Nephron progenitor cell (in vitro differentiated cells): Measurements from ENCODE around the gene CMTM3.

Experiments used
- DNase-seq: peaks from one replicate; pipeline ENCODE4 v3.0.0; 2021
- H3K27ac Mint-ChIP-seq: 2 replicates; pipeline ENCODE4 v1.8.0; 2021; ENCODE audit warnings: mild to moderate bottlenecking, moderate library complexity, mixed read lengths
- H3K27me3 Mint-ChIP-seq: 2 replicates; pipeline ENCODE4 v1.8.0; 2021; ENCODE audit warnings: mild to moderate bottlenecking, low read depth, mixed read lengths; ENCODE audit not compliant: poor library complexity
- H3K36me3 Mint-ChIP-seq: 2 replicates; pipeline ENCODE4 v1.8.0; 2021; ENCODE audit warnings: low read depth, mixed read lengths
- H3K4me1 Mint-ChIP-seq: 2 replicates; pipeline ENCODE4 v1.8.0; 2021; ENCODE audit warnings: mixed read lengths
- H3K4me3 Mint-ChIP-seq: 2 replicates; pipeline ENCODE4 v1.8.0; 2021; ENCODE audit warnings: mild to moderate bottlenecking, moderate library complexity, mixed read lengths
- H3K9me3 Mint-ChIP-seq: 2 replicates; pipeline ENCODE4 v1.8.0; 2021; ENCODE audit warnings: mild to moderate bottlenecking, moderate library complexity, mixed read lengths
- TF ChIP-seq, protein P1 (sequence below): fragments of 200-600 bp; sonication (generic); IDR thresholded peaks from 2 replicates; pipeline ENCODE4 v1.5.0; 2021; ENCODE audit warnings: antibody characterized with exemption

Gene CMTM3

DNA sequence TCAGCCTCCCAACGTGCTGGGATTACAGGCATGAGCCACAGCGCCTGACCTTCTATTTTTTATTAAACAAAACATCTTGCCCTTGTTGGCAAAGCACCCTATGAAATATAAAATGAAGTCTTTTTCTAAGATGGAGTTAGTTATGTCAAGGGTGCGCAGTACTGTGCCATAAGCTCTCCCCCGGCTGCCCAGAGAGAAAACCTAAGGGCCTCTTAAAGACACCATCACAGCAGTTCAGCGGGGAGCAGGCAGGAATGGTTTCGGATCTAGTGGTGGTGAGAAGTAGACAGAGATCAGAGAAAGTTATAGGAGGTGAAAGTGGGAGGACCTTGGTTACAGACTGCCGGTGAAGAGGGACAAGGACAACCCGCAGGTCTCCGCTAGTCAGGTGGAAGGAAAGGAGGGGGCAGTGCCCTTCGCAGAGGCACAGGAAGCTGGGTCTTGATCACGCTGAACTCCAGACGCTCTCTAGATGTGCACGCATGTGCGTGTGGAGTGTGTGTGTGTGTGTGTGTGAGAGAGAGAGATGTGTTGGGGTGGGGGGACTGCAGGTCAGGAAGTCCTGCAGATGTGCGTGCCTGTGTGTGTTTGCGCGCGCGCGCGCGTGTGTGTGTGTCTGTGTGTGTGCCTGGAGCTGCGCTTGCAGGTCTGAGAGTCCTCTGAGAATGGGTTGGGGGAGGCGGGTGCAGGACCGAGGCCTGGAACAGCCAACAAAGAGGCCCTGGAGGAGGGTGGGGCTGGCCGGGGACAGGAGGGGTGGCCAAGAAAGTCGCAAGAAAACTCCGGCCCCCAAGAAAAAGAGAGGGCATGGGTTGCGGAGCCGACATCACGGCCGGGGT lies 748 bp upstream of the CMTM3 start:
- peak overlapping the region; percentile 95 for H3K27ac Mint-ChIP-seq
- no peaks in the 10 kb centered on the region for H3K9me3 Mint-ChIP-seq
- TF ChIP-seq, protein P1, sequence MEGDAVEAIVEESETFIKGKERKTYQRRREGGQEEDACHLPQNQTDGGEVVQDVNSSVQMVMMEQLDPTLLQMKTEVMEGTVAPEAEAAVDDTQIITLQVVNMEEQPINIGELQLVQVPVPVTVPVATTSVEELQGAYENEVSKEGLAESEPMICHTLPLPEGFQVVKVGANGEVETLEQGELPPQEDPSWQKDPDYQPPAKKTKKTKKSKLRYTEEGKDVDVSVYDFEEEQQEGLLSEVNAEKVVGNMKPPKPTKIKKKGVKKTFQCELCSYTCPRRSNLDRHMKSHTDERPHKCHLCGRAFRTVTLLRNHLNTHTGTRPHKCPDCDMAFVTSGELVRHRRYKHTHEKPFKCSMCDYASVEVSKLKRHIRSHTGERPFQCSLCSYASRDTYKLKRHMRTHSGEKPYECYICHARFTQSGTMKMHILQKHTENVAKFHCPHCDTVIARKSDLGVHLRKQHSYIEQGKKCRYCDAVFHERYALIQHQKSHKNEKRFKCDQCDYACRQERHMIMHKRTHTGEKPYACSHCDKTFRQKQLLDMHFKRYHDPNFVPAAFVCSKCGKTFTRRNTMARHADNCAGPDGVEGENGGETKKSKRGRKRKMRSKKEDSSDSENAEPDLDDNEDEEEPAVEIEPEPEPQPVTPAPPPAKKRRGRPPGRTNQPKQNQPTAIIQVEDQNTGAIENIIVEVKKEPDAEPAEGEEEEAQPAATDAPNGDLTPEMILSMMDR: no peak
- peaks cover 2% of the 10 kb centered on the region for H3K36me3 Mint-ChIP-seq
- peaks cover 5% of the 10 kb centered on the region for H3K27me3 Mint-ChIP-seq
- H3K4me3 Mint-ChIP-seq: peak overlapping the region; percentile 91
- peaks cover 51% of the 10 kb centered on the region for H3K4me1 Mint-ChIP-seq
- peak; percentile 68 for DNase-seq

DNA sequence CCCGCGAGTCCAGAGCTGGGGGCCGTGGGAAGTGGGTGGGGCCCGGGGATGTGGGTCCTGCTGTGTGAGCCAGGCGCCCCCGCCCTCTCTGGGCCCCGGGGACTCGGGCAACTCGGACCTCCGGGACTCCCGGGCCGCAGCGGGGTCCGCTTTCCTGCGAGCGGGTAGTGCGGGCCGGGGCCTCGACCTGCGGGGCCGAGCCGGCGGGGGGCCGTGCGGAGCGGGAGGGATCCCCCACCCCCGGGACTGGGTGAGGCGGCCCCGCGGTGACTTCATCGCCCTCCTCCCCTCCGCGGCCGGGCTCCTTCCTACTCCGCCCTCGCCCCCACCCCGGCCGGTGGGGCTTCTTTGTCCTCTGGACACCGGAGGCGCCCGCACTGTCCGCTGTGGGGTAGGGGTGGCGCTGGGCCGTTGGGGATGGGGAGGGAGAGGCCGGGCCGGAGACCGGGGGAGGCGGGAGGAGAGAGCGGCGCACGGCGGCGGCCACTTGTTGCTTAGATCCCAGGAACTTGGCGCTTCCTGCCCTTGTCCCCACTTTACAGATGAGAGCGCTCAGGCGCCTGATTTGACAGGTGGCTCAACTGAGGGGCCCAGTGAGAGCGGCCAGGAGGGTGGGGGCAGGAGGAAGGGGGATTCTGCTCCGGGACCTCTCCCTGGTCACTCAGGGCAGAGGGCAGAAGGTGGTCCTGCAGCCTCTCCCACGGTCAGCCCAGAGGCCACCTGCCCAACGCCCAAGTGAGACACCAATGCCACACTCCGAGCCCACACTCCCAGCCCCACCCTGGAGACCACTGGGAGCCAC lies 874 bp downstream of the CMTM3 start:
- Mint-ChIP-seq H3K36me3 (peaks cover 12% of the 10 kb centered on the region), H3K9me3 (no peaks in the 10 kb centered on the region), H3K4me1 (peaks cover 48% of the 10 kb centered on the region), H3K27ac (no peak overlapping the region), H3K27me3 (peaks cover 5% of the 10 kb centered on the region), H3K4me3 (peak overlapping the region; percentile 77)
- peak; percentile 68 for DNase-seq
- TF ChIP-seq, protein P1: no peak

GRCh38 chr16:66605979-66606751 lies 1.7 kb downstream of the CMTM3 start:
- H3K27me3 Mint-ChIP-seq: peaks cover 5% of the 10 kb centered on the region
- H3K9me3 Mint-ChIP-seq: no peaks in the 10 kb centered on the region
- TF ChIP-seq, protein P1: no peak
- H3K4me1 Mint-ChIP-seq: peaks cover 41% of the 10 kb centered on the region
- peak overlapping the region; percentile 77 for H3K4me3 Mint-ChIP-seq
- no peak for DNase-seq
- H3K27ac Mint-ChIP-seq: peak overlapping the region; percentile 80
- H3K36me3 Mint-ChIP-seq: peaks cover 20% of the 10 kb centered on the region

GRCh38 chr16:66608241-66609138 lies 4.0 kb downstream of the CMTM3 start:
- H3K9me3 Mint-ChIP-seq: peaks cover 4% of the 10 kb centered on the region
- H3K27ac Mint-ChIP-seq: peak overlapping the region; percentile 90
- H3K4me3 Mint-ChIP-seq: no peak overlapping the region

More at GRCh38 chr16:66608241-66609138, 4.0 kb downstream of the CMTM3 start:
- no peaks in the 10 kb centered on the region for H3K27me3 Mint-ChIP-seq
- DNase-seq: peak; percentile 93
- peaks cover 32% of the 10 kb centered on the region for H3K4me1 Mint-ChIP-seq
- H3K36me3 Mint-ChIP-seq: peaks cover 43% of the 10 kb centered on the region
- TF ChIP-seq, protein P1: peak; percentile 93
